Peyer's patch (tissue), 4 donors: ENCODE results near the gene PAEP.
"Not testable (repeated sequence)": the region's sequence is repeated elsewhere in the genome, so short reads cannot be mapped to it uniquely, and the experiment has no call there.

Experiments
- POLR2A ChIP-seq, 2 donors: fragments of 450-650 bp; IDR thresholded peaks; one replicate each; pipeline ENCODE4 v1.5.1; 2017; ENCODE audit warnings: antibody characterized with exemption in 2 of 2, mild to moderate bottlenecking in 2 of 2, moderate library complexity in 2 of 2
- TF ChIP-seq, protein P1 (sequence below), 6 experiments: fragments of 450-650 bp in 4 of 6; fragments of 200-600 bp in 2 of 6; sonication (generic) in 1 of 6; IDR thresholded peaks; one replicate each; pipeline ENCODE4 v1.5.1; 2017 to 2019; ENCODE audit warnings: antibody characterized with exemption in 6 of 6, mild to moderate bottlenecking in 3 of 6, moderate library complexity in 1 of 6

DNA sequence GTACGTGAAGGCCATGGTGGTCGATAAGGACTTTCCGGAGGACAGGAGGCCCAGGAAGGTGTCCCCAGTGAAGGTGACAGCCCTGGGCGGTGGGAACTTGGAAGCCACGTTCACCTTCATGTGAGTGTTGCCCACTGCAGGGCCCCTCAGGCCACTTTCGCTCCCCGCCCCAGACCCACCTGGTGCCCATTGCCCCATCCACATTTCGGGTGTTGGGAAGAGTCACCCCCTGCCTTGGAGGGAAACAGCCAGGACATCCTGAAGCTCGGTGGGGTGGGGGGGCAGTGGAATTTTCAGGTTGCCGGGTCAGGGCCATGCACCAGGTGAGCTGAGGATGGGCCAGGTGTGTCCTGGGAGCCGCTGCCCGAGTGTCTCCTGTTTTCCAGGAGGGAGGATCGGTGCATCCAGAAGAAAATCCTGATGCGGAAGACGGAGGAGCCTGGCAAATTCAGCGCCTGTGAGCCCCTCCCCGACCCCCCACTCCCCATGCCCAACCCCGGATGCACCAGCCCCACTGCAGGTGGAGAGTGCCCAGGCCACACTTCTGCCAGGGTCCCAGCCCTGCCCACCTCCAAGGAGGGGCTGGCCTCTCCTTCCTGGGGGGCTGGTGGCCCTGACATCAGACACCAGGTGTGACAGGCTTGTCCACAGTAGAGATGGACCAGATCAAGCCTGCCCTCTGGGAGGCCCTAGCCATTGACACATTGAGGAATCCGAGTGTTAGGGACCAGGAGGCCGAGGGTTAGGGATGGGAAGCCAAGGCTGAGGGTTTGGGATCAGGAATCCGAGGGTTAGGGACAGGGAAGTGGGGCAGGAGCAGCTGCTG, 14.6 kb upstream of the PAEP start:
- TF ChIP-seq, protein P1, sequence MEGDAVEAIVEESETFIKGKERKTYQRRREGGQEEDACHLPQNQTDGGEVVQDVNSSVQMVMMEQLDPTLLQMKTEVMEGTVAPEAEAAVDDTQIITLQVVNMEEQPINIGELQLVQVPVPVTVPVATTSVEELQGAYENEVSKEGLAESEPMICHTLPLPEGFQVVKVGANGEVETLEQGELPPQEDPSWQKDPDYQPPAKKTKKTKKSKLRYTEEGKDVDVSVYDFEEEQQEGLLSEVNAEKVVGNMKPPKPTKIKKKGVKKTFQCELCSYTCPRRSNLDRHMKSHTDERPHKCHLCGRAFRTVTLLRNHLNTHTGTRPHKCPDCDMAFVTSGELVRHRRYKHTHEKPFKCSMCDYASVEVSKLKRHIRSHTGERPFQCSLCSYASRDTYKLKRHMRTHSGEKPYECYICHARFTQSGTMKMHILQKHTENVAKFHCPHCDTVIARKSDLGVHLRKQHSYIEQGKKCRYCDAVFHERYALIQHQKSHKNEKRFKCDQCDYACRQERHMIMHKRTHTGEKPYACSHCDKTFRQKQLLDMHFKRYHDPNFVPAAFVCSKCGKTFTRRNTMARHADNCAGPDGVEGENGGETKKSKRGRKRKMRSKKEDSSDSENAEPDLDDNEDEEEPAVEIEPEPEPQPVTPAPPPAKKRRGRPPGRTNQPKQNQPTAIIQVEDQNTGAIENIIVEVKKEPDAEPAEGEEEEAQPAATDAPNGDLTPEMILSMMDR (IDR thresholded peaks at IDR 0.05), result not testable (repeated sequence)
- not testable (repeated sequence) for TF ChIP-seq POLR2A (IDR thresholded peaks at IDR 0.05)
